Posterior vena cava (tissue), 2 donors: ENCODE data around the gene KLRK1. TPM values are rescaled to one million over a fixed set of nuclear protein-coding genes. Genes with fewer than 3 reads are reported as not detected.
"Not testable (repeated sequence)": the region's sequence is repeated elsewhere in the genome, so short reads cannot be mapped to it uniquely, and the experiment has no call there.

Source experiments
- DNase-seq: peaks from one replicate; pipeline ENCODE4 v3.0.0-alpha.2; 2020; ENCODE audit warnings: low spot score
- intact Hi-C, 2 donors: fragments of 100-400 bp; cut with DNase I; formaldehyde crosslinking; loops; one replicate each; pipeline versions ENCODE4 v1.14.1 to v1.14.2; 2022 to 2023
- total RNA-seq, 2 donors: library from RNA; stranded (reverse); fragmentation: NEBNext Ultra II Directional; extraction: Animal tissue kit (Norgen Biotek cat#: 25700); gene quantifications; one replicate each; pipeline ENCODE4 v1.2.1, GENCODE V29; 2021
- donor health status: DM: yes; HTN: yes; CAD: no.
- donor health status: DM: yes; HTN: yes; CAD: no.

The KLRK1 gene
- total RNA-seq, 2 donors from 2014 or later = 1.4 to 1.9 TPM

DNA sequence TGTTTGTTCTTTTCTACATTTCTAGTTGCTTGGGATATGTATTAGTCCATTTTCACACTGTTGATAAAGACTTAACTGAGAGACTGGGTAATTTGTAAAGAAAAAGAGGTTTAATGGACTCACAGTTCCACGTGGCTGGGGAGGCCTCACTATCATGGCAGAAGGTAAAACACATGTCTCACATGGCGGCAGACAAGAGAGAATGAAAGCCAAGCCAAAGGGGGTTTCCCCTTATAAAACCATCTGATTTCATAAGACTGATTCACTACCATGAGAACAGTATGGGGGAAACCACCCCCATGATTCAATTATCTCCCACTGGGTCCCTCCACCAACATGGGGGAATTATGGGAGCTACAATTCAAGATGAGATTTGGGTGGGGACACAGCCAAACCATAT is 61.1 kb downstream of the KLRK1 start:
- DNase-seq, intact Hi-C loops: not testable (repeated sequence)

Other genes starting within 250 kb of the KLRK1 start
- gene OLR1, start 217.9 kb downstream of the KLRK1 start, total RNA-seq = under 1 TPM in 1 of 2 donors, not detected in 1; 0.71 TPM
- gene TMEM52B, start 211.0 kb downstream of the KLRK1 start, total RNA-seq = not detected
- gene GABARAPL1, start 177.2 kb downstream of the KLRK1 start, total RNA-seq = 10 to 100 TPM; 73.5 to 77.0 TPM
- gene KLRD1, start 82.2 kb downstream of the KLRK1 start, total RNA-seq = 1 to 10 TPM; 4.6 to 4.8 TPM
- gene KLRC4, start 19.7 kb upstream of the KLRK1 start, total RNA-seq = not detected
- gene KLRC3, start 30.6 kb upstream of the KLRK1 start, total RNA-seq = not detected
- gene KLRC2, start 46.0 kb upstream of the KLRK1 start, total RNA-seq = under 1 TPM in 1 of 2 donors, not detected in 1; 0.46 TPM
- under 1 TPM in 1 of 2 donors, not detected in 1; 0.38 TPM for gene KLRC1, start 63.3 kb upstream of the KLRK1 start, total RNA-seq
- gene EIF2S3B, start 115.8 kb upstream of the KLRK1 start, total RNA-seq = 1 to 10 TPM in 1 of 2 donors, under 1 TPM in 1; 0.33 to 1.2 TPM
- 10 to 100 TPM; 19.3 to 21.2 TPM for gene MAGOHB, start 223.6 kb upstream of the KLRK1 start, total RNA-seq